Panc1 (cell line): Measurements from ENCODE around the gene ICE2.

Experiments used
- TF ChIP-seq, protein P1 (sequence below): fragments of 450-650 bp; IDR thresholded peaks from 2 replicates; pipeline ENCODE4 v1.5.1; 2017; ENCODE audit warnings: mild to moderate bottlenecking
- TF ChIP-seq, protein P2 (sequence below), 2 experiments: IDR thresholded peaks; 2 replicates each; pipeline ENCODE4 v1.6.1; 2011 to 2012; ENCODE audit warnings: low read depth in 2 of 2, control low read depth in 1 of 2, low read length in 1 of 2, mild to moderate bottlenecking in 1 of 2, moderate library complexity in 1 of 2; ENCODE audit not compliant: insufficient read depth in 1 of 2

DNA sequence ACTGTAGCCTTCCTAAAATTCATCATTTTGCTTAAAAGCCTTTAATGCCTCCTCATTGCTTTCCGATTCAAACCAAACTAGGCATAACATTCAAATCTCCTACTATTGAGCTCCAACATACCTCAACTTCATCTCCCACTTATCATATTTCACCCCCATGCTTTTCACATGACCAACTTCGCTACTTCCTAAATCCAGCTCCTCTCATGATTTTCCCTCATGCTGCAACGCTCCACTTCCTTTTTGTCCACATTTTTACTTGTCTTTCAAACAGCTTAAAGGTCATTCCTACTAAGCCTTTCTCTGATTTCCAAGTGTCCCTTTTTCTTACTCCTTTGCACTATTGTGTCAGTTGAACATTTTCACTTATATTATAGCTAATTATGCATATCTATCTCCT, 60.8 kb downstream of the ICE2 start:
- TF ChIP-seq, protein P1, sequence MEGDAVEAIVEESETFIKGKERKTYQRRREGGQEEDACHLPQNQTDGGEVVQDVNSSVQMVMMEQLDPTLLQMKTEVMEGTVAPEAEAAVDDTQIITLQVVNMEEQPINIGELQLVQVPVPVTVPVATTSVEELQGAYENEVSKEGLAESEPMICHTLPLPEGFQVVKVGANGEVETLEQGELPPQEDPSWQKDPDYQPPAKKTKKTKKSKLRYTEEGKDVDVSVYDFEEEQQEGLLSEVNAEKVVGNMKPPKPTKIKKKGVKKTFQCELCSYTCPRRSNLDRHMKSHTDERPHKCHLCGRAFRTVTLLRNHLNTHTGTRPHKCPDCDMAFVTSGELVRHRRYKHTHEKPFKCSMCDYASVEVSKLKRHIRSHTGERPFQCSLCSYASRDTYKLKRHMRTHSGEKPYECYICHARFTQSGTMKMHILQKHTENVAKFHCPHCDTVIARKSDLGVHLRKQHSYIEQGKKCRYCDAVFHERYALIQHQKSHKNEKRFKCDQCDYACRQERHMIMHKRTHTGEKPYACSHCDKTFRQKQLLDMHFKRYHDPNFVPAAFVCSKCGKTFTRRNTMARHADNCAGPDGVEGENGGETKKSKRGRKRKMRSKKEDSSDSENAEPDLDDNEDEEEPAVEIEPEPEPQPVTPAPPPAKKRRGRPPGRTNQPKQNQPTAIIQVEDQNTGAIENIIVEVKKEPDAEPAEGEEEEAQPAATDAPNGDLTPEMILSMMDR, result no peak
- TF ChIP-seq, protein P2, sequence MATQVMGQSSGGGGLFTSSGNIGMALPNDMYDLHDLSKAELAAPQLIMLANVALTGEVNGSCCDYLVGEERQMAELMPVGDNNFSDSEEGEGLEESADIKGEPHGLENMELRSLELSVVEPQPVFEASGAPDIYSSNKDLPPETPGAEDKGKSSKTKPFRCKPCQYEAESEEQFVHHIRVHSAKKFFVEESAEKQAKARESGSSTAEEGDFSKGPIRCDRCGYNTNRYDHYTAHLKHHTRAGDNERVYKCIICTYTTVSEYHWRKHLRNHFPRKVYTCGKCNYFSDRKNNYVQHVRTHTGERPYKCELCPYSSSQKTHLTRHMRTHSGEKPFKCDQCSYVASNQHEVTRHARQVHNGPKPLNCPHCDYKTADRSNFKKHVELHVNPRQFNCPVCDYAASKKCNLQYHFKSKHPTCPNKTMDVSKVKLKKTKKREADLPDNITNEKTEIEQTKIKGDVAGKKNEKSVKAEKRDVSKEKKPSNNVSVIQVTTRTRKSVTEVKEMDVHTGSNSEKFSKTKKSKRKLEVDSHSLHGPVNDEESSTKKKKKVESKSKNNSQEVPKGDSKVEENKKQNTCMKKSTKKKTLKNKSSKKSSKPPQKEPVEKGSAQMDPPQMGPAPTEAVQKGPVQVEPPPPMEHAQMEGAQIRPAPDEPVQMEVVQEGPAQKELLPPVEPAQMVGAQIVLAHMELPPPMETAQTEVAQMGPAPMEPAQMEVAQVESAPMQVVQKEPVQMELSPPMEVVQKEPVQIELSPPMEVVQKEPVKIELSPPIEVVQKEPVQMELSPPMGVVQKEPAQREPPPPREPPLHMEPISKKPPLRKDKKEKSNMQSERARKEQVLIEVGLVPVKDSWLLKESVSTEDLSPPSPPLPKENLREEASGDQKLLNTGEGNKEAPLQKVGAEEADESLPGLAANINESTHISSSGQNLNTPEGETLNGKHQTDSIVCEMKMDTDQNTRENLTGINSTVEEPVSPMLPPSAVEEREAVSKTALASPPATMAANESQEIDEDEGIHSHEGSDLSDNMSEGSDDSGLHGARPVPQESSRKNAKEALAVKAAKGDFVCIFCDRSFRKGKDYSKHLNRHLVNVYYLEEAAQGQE (IDR thresholded peaks at IDR 0.05; ENCODE audit: insufficient read depth in 1 of 2, low read depth in 2 of 2, low read length in 1 of 2), result no peak
